Naive thymus-derived CD4-positive, alpha-beta T cell (primary cell): Measurements from ENCODE around the gene PADI2. TPM values are rescaled to one million over a fixed set of nuclear protein-coding genes. Genes with fewer than 3 reads are reported as not detected.

Experiments used
- ATAC-seq: fragments of 150-1000 bp; cut with Tn5 transposase; 2 replicates; pipeline ENCODE4 v1.10.0; 2021; ENCODE audit warnings: mild to moderate bottlenecking, moderate library complexity
- CTCF ChIA-PET: fragments of 350-600 bp; sonication (Branson Sonifier 250); formaldehyde crosslinking; loops from one replicate; lab custom pipeline; 2021; ENCODE audit warnings: antibody characterized with exemption; lab: Charles Lee
- POLR2A ChIA-PET: fragments of 350-600 bp; sonication (Branson Sonifier 250); formaldehyde crosslinking; loops from one replicate; lab custom pipeline; 2021; ENCODE audit warnings: antibody characterized with exemption, inconsistent platforms; lab: Charles Lee
- DNase-seq, 9 donors: peaks; one replicate each; pipeline versions ENCODE4 v3.0.0 to v3.0.0-alpha.2; 2020 to 2022; ENCODE audit warnings: mixed read lengths in 1 of 9
- H3K27ac ChIP-seq: one replicate; pipeline ENCODE4 v1.7.0; 2013; ENCODE audit warnings: mild to moderate bottlenecking, low read depth, low read length, moderate library complexity
- H3K27me3 ChIP-seq, 2 donors: one replicate each; pipeline ENCODE4 v1.7.0; 2013; ENCODE audit warnings: low read length in 2 of 2, mild to moderate bottlenecking in 2 of 2, moderate library complexity in 2 of 2; ENCODE audit not compliant: control insufficient read depth in 2 of 2, insufficient read depth in 2 of 2
- H3K36me3 ChIP-seq, 3 experiments: 1 replicate in 2 of 3; 2 replicates in 1 of 3; pipeline ENCODE4 v1.7.0; 2013; ENCODE audit warnings: low read length in 3 of 3, mild to moderate bottlenecking in 3 of 3, moderate library complexity in 1 of 3; ENCODE audit not compliant: insufficient read depth in 3 of 3, control insufficient read depth in 2 of 3
- H3K4me1 ChIP-seq, 2 donors: one replicate each; pipeline ENCODE4 v1.7.0; 2013; ENCODE audit warnings: low read length in 2 of 2, mild to moderate bottlenecking in 2 of 2, moderate library complexity in 1 of 2; ENCODE audit not compliant: control insufficient read depth in 2 of 2, insufficient read depth in 2 of 2
- H3K4me3 ChIP-seq: 2 replicates; pipeline ENCODE4 v1.7.0; 2013; ENCODE audit warnings: mild to moderate bottlenecking, low read length
- H3K9me3 ChIP-seq, 3 experiments: 1 replicate in 2 of 3; 2 replicates in 1 of 3; pipeline ENCODE4 v1.7.0; 2013; ENCODE audit warnings: low read length in 3 of 3; ENCODE audit not compliant: control insufficient read depth in 2 of 3
- H3K27ac Mint-ChIP-seq, 9 donors: one replicate each; pipeline ENCODE4 v1.8.0; 2020 to 2022; ENCODE audit warnings: mixed read lengths in 9 of 9, mild to moderate bottlenecking in 8 of 9, moderate library complexity in 5 of 9, inconsistent platforms in 2 of 9
- H3K27me3 Mint-ChIP-seq, 5 donors: one replicate each; pipeline ENCODE4 v1.8.0; 2021 to 2022; ENCODE audit warnings: mixed read lengths in 5 of 5, mild to moderate bottlenecking in 1 of 5
- H3K36me3 Mint-ChIP-seq, 5 donors: one replicate each; pipeline ENCODE4 v1.8.0; 2020 to 2022; ENCODE audit warnings: mixed read lengths in 5 of 5, mild to moderate bottlenecking in 3 of 5, inconsistent platforms in 1 of 5
- H3K4me1 Mint-ChIP-seq, 7 donors: one replicate each; pipeline ENCODE4 v1.8.0; 2020 to 2022; ENCODE audit warnings: mixed read lengths in 7 of 7, mild to moderate bottlenecking in 3 of 7, inconsistent platforms in 1 of 7
- H3K4me3 Mint-ChIP-seq, 10 donors: one replicate each; pipeline ENCODE4 v1.8.0; 2020 to 2022; ENCODE audit warnings: mild to moderate bottlenecking in 10 of 10, mixed read lengths in 10 of 10, moderate library complexity in 6 of 10, inconsistent platforms in 2 of 10
- H3K9me3 Mint-ChIP-seq, 11 donors: one replicate each; pipeline ENCODE4 v1.8.0; 2020 to 2022; ENCODE audit warnings: mixed read lengths in 11 of 11, mild to moderate bottlenecking in 4 of 11, inconsistent platforms in 1 of 11, moderate library complexity in 1 of 11
- intact Hi-C, 2 donors: fragments of 100-400 bp; cut with micrococcal nuclease; formaldehyde crosslinking; loops; one replicate each; pipeline ENCODE4 v1.15.1; 2023
- polyA plus RNA-seq, 2 donors: library from polyadenylated mRNA; unstranded; fragments of 300-500 nt; fragmentation: Illumina TruSeq; gene quantifications; one replicate each; pipeline ENCODE4 v1.2.3, GENCODE V29; 2021
- total RNA-seq, 6 experiments: library from RNA in 5 of 6; stranded (reverse) in 5 of 6; gene quantifications; 1 replicate in 5 of 6; 2 replicates in 1 of 6; pipeline ENCODE4 v1.2.3 and lab custom pipeline; 2021 to 2026

The PADI2 gene
- total and polyA plus RNA-seq, 7 experiments from 2014 or later, result 0.08 to 11.2 (median 0.12) TPM; not detected in 2

GRCh38 chr1:17110555-17110926 is 8.7 kb downstream of the PADI2 start:
- Mint-ChIP-seq H3K27me3 (peaks cover 0 to 25% (median 10%) of the 10 kb centered on the region in 5 donors), H3K27ac (no peak overlapping the region), H3K4me1 (peaks cover 0 to 2% (median 0%) of the 10 kb centered on the region in 7 donors), H3K4me3 (no peak overlapping the region), H3K9me3 (peaks cover 0 to 3% (median 0%) of the 10 kb centered on the region in 11 donors), H3K36me3 (no peaks in the 10 kb centered on the region)
- CTCF ChIA-PET, result no interaction called here
- POLR2A ChIA-PET, result no interaction called here
- Histone ChIP-seq H3K4me3 (no peak overlapping the region), H3K4me1 (no peaks in the 10 kb centered on the region), H3K36me3 (no peaks in the 10 kb centered on the region), H3K27me3 (no peaks in the 10 kb centered on the region), H3K9me3 (no peaks in the 10 kb centered on the region), H3K27ac (no peak overlapping the region)
- DNase-seq, result no peak
- no peak for ATAC-seq
- intact Hi-C loops, result no loop called here

GRCh38 chr1:17109892-17110554 is 9.2 kb downstream of the PADI2 start:
- ChIA-PET POLR2A (no interaction called here), CTCF (no interaction called here)
- DNase-seq, result no peak
- H3K27ac ChIP-seq, result no peak overlapping the region
- H3K36me3 ChIP-seq, result no peaks in the 10 kb centered on the region
- intact Hi-C loops, result no loop called here
- peaks cover 0 to 2% (median 0%) of the 10 kb centered on the region in 7 donors for H3K4me1 Mint-ChIP-seq
- H3K4me1 ChIP-seq, result no peaks in the 10 kb centered on the region
- H3K27me3 Mint-ChIP-seq, result peaks cover 0 to 20% (median 10%) of the 10 kb centered on the region in 5 donors
- no peak overlapping the region for H3K4me3 Mint-ChIP-seq
- H3K27ac Mint-ChIP-seq, result no peak overlapping the region
- H3K27me3 ChIP-seq, result no peaks in the 10 kb centered on the region
- no peak overlapping the region for H3K4me3 ChIP-seq
- peaks cover 0 to 3% (median 0%) of the 10 kb centered on the region in 11 donors for H3K9me3 Mint-ChIP-seq
- ATAC-seq, result no peak
- no peaks in the 10 kb centered on the region for H3K9me3 ChIP-seq
- no peaks in the 10 kb centered on the region for H3K36me3 Mint-ChIP-seq

- no peak for ATAC-seq
- Histone ChIP-seq H3K27ac (no peak overlapping the region), H3K4me1 (no peaks in the 10 kb centered on the region), H3K4me3 (no peak overlapping the region), H3K27me3 (no peaks in the 10 kb centered on the region), H3K9me3 (no peaks in the 10 kb centered on the region), H3K36me3 (no peaks in the 10 kb centered on the region)
- Mint-ChIP-seq H3K27me3 (peaks cover 0 to 9% (median 5%) of the 10 kb centered on the region in 5 donors), H3K9me3 (peaks cover 0 to 3% (median 0%) of the 10 kb centered on the region in 11 donors), H3K4me3 (no peak overlapping the region), H3K4me1 (peaks cover 0 to 2% (median 0%) of the 10 kb centered on the region in 7 donors), H3K36me3 (no peaks in the 10 kb centered on the region), H3K27ac (no peak overlapping the region)
- ChIA-PET POLR2A (no interaction called here), CTCF (no interaction called here)
- intact Hi-C loops, result no loop called here
- DNase-seq, result no peak
Measured at GRCh38 chr1:17108786-17109185, 10.5 kb downstream of the PADI2 start.

GRCh38 chr1:17108360-17108759 is 10.9 kb downstream of the PADI2 start:
- H3K4me1 ChIP-seq, result no peaks in the 10 kb centered on the region
- POLR2A ChIA-PET, result no interaction called here
- ATAC-seq, result no peak
- Mint-ChIP-seq H3K27ac (no peak overlapping the region), H3K4me1 (peaks cover 0 to 2% (median 0%) of the 10 kb centered on the region in 7 donors), H3K36me3 (no peaks in the 10 kb centered on the region), H3K4me3 (no peak overlapping the region), H3K27me3 (peaks cover 0 to 9% (median 5%) of the 10 kb centered on the region in 5 donors), H3K9me3 (peaks cover 0 to 3% (median 0%) of the 10 kb centered on the region in 11 donors)
- no peaks in the 10 kb centered on the region for H3K36me3 ChIP-seq
- CTCF ChIA-PET, result no interaction called here
- no peaks in the 10 kb centered on the region for H3K27me3 ChIP-seq
- no peak overlapping the region for H3K27ac ChIP-seq
- no peaks in the 10 kb centered on the region for H3K9me3 ChIP-seq
- no peak for DNase-seq
- intact Hi-C loops, result no loop called here
- no peak overlapping the region for H3K4me3 ChIP-seq

- Mint-ChIP-seq H3K4me3 (no peak overlapping the region), H3K36me3 (no peaks in the 10 kb centered on the region), H3K4me1 (peaks cover 0 to 3% (median 0%) of the 10 kb centered on the region in 7 donors), H3K27me3 (peaks cover 0 to 6% (median 5%) of the 10 kb centered on the region in 5 donors), H3K27ac (no peak overlapping the region), H3K9me3 (no peaks in the 10 kb centered on the region)
- ChIA-PET POLR2A (no interaction called here), CTCF (no interaction called here)
- Histone ChIP-seq H3K27me3 (no peaks in the 10 kb centered on the region), H3K36me3 (no peaks in the 10 kb centered on the region), H3K4me3 (no peak overlapping the region), H3K27ac (no peak overlapping the region), H3K4me1 (no peaks in the 10 kb centered on the region), H3K9me3 (no peaks in the 10 kb centered on the region)
- ATAC-seq, result no peak
- intact Hi-C loops, result no loop called here
- no peak for DNase-seq
Measured at GRCh38 chr1:17104782-17105181, 14.5 kb downstream of the PADI2 start.

- Histone ChIP-seq H3K4me1 (no peaks in the 10 kb centered on the region), H3K27ac (no peak overlapping the region), H3K4me3 (no peak overlapping the region), H3K9me3 (no peaks in the 10 kb centered on the region), H3K36me3 (no peaks in the 10 kb centered on the region), H3K27me3 (no peaks in the 10 kb centered on the region)
- intact Hi-C loops, result no loop called here
- Mint-ChIP-seq H3K27me3 (peaks cover 0 to 6% (median 0%) of the 10 kb centered on the region in 5 donors), H3K36me3 (no peaks in the 10 kb centered on the region), H3K4me3 (no peak overlapping the region), H3K4me1 (peaks cover 0 to 3% (median 0%) of the 10 kb centered on the region in 7 donors), H3K27ac (no peak overlapping the region), H3K9me3 (no peaks in the 10 kb centered on the region)
- no peak for ATAC-seq
- CTCF ChIA-PET, result no interaction called here
- POLR2A ChIA-PET, result no interaction called here
- DNase-seq, result no peak
Measured at GRCh38 chr1:17102232-17102631, 17.0 kb downstream of the PADI2 start.

GRCh38 chr1:17101261-17101660 is 18.0 kb downstream of the PADI2 start:
- no peaks in the 10 kb centered on the region for H3K36me3 Mint-ChIP-seq
- CTCF ChIA-PET, result no interaction called here

More at GRCh38 chr1:17101261-17101660, 18.0 kb downstream of the PADI2 start:
- no peaks in the 10 kb centered on the region for H3K9me3 ChIP-seq
- POLR2A ChIA-PET, result no interaction called here
- Mint-ChIP-seq H3K9me3 (no peaks in the 10 kb centered on the region), H3K4me1 (peaks cover 0 to 3% (median 0%) of the 10 kb centered on the region in 7 donors), H3K4me3 (no peak overlapping the region), H3K27me3 (peaks cover 0 to 6% (median 0%) of the 10 kb centered on the region in 5 donors), H3K27ac (no peak overlapping the region)
- no peaks in the 10 kb centered on the region for H3K36me3 ChIP-seq
- no peak overlapping the region for H3K27ac ChIP-seq
- no peaks in the 10 kb centered on the region for H3K27me3 ChIP-seq
- no peaks in the 10 kb centered on the region for H3K4me1 ChIP-seq
- no peak for DNase-seq
- H3K4me3 ChIP-seq, result no peak overlapping the region
- intact Hi-C loops, result no loop called here
- no peak for ATAC-seq
